ENCODE measurements around the gene CWC25. TPM values are rescaled to one million over a fixed set of nuclear protein-coding genes. Genes with fewer than 3 reads are reported as not detected.

CWC25 gene
- polyA plus RNA-seq, 4 donors = 12.6 to 61.1 (median 32.6) TPM

GRCh38 chr17:38825762-38826247 is 684 bp upstream of the CWC25 start:
- WGBS, 3 donors = 92 to 96% (median 94%) methylated on average over 17 of the region's 17 CpGs
- Histone ChIP-seq H3K27ac (ENCODE audit: low read depth in 1 of 3, low read length in 2 of 3) (peak overlapping the region; percentile 94 to 99 (median 95)), H3K27me3 (ENCODE audit: control insufficient read depth in 3 of 3, insufficient read depth in 3 of 3, low read length in 3 of 3) (no peaks in the 10 kb centered on the region), H3K4me1 (ENCODE audit: control insufficient read depth in 3 of 3, insufficient read depth in 2 of 3, low read depth in 1 of 3, low read length in 2 of 3) (peaks cover 0 to 9% (median 3%) of the 10 kb centered on the region in 3 donors), H3K4me3 (ENCODE audit: low read depth in 1 of 3, low read length in 3 of 3) (peak overlapping the region in 2 of 3 donors; percentile 93 to 96), H3K36me3 (ENCODE audit: control insufficient read depth in 3 of 3, insufficient read depth in 2 of 3, low read depth in 1 of 3, low read length in 3 of 3) (peaks cover 0 to 15% (median 2%) of the 10 kb centered on the region in 3 donors), H3K9me3 (ENCODE audit: control insufficient read depth in 2 of 2, insufficient read depth in 1 of 2, low read depth in 1 of 2, low read length in 1 of 2) (no peaks in the 10 kb centered on the region)
- DNase-seq = no peak
- no peak for FAIRE-seq

GRCh38 chr17:38815576-38816193 is 9.4 kb downstream of the CWC25 start:
- Histone ChIP-seq H3K27ac (ENCODE audit: low read depth in 1 of 3, low read length in 2 of 3) (no peak overlapping the region), H3K27me3 (ENCODE audit: control insufficient read depth in 3 of 3, insufficient read depth in 3 of 3, low read length in 3 of 3) (no peaks in the 10 kb centered on the region), H3K4me1 (ENCODE audit: control insufficient read depth in 3 of 3, insufficient read depth in 2 of 3, low read depth in 1 of 3, low read length in 2 of 3) (peaks cover 0 to 4% (median 0%) of the 10 kb centered on the region in 3 donors), H3K9me3 (ENCODE audit: control insufficient read depth in 2 of 2, insufficient read depth in 1 of 2, low read depth in 1 of 2, low read length in 1 of 2) (no peaks in the 10 kb centered on the region), H3K4me3 (ENCODE audit: low read depth in 1 of 3, low read length in 3 of 3) (no peak overlapping the region), H3K36me3 (ENCODE audit: control insufficient read depth in 3 of 3, insufficient read depth in 2 of 3, low read depth in 1 of 3, low read length in 3 of 3) (peaks cover 6 to 79% (median 23%) of the 10 kb centered on the region in 3 donors)
- DNase-seq (no peak), FAIRE-seq (no peak)
- 68 to 78% (median 74%) methylated on average over 8 of the region's 8 CpGs for WGBS, 3 donors

GRCh38 chr17:38809828-38810227 is 15.3 kb downstream of the CWC25 start:
- Histone ChIP-seq H3K9me3 (ENCODE audit: control insufficient read depth in 2 of 2, insufficient read depth in 1 of 2, low read depth in 1 of 2, low read length in 1 of 2) (no peaks in the 10 kb centered on the region), H3K36me3 (ENCODE audit: control insufficient read depth in 3 of 3, insufficient read depth in 2 of 3, low read depth in 1 of 3, low read length in 3 of 3) (peaks cover 13 to 91% (median 35%) of the 10 kb centered on the region in 3 donors), H3K4me3 (ENCODE audit: low read depth in 1 of 3, low read length in 3 of 3) (no peak overlapping the region), H3K4me1 (ENCODE audit: control insufficient read depth in 3 of 3, insufficient read depth in 2 of 3, low read depth in 1 of 3, low read length in 2 of 3) (peaks cover 0 to 4% (median 0%) of the 10 kb centered on the region in 3 donors), H3K27me3 (ENCODE audit: control insufficient read depth in 3 of 3, insufficient read depth in 3 of 3, low read length in 3 of 3) (no peaks in the 10 kb centered on the region), H3K27ac (ENCODE audit: low read depth in 1 of 3, low read length in 2 of 3) (no peak overlapping the region)
- WGBS, 3 donors = 95 to 96% (median 96%) methylated on average over 7 of the region's 7 CpGs
- no peak for FAIRE-seq
- no peak for DNase-seq

GRCh38 chr17:38800237-38800760 is 24.8 kb downstream of the CWC25 start:
- no peaks in the 10 kb centered on the region for H3K27me3 ChIP-seq (ENCODE audit: control insufficient read depth in 3 of 3, insufficient read depth in 3 of 3, low read length in 3 of 3)
- no peak for FAIRE-seq
- peaks cover 11 to 31% (median 12%) of the 10 kb centered on the region in 3 donors for H3K4me1 ChIP-seq (ENCODE audit: control insufficient read depth in 3 of 3, insufficient read depth in 2 of 3, low read depth in 1 of 3, low read length in 2 of 3)
- no peak for DNase-seq
- H3K27ac ChIP-seq (ENCODE audit: low read depth in 1 of 3, low read length in 2 of 3) = peak overlapping the region; percentile 94 to 99 (median 96)
- H3K4me3 ChIP-seq (ENCODE audit: low read depth in 1 of 3, low read length in 3 of 3) = peak overlapping the region; percentile 53 to 88 (median 78)
- peaks cover 10 to 28% (median 10%) of the 10 kb centered on the region in 3 donors for H3K36me3 ChIP-seq (ENCODE audit: control insufficient read depth in 3 of 3, insufficient read depth in 2 of 3, low read depth in 1 of 3, low read length in 3 of 3)
- 16 to 22% (median 18%) methylated on average over 14 of the region's 14 CpGs for WGBS, 3 donors
- no peaks in the 10 kb centered on the region for H3K9me3 ChIP-seq (ENCODE audit: control insufficient read depth in 2 of 2, insufficient read depth in 1 of 2, low read depth in 1 of 2, low read length in 1 of 2)

GRCh38 chr17:38799501-38800236 is 25.5 kb downstream of the CWC25 start, which contains the start of gene PIP4K2B:
Gene PIP4K2B (minus strand): TSS chr17:38799556. CDS start chr17:38799424, 132 bp downstream.
- H3K4me3 ChIP-seq (ENCODE audit: low read depth in 1 of 3, low read length in 3 of 3) = peak within 1 kb of the TSS; percentile 67 to 88 (median 78)
- no peaks in the 10 kb centered on the region for H3K9me3 ChIP-seq (ENCODE audit: control insufficient read depth in 2 of 2, insufficient read depth in 1 of 2, low read depth in 1 of 2, low read length in 1 of 2)
- DNase-seq (peak; percentile 97 to 99), FAIRE-seq (no peak)
- peaks cover 10 to 28% (median 10%) of the 10 kb centered on the region in 3 donors for H3K36me3 ChIP-seq (ENCODE audit: control insufficient read depth in 3 of 3, insufficient read depth in 2 of 3, low read depth in 1 of 3, low read length in 3 of 3)
- 1 to 2% (median 1%) methylated on average over 38 to 76 of the region's 76 CpGs for WGBS, 3 donors
- peak within 1 kb of the TSS; percentile 94 to 99 (median 96) for H3K27ac ChIP-seq (ENCODE audit: low read depth in 1 of 3, low read length in 2 of 3)
- no peaks in the 10 kb centered on the region for H3K27me3 ChIP-seq (ENCODE audit: control insufficient read depth in 3 of 3, insufficient read depth in 3 of 3, low read length in 3 of 3)
- peaks cover 11 to 31% (median 12%) of the 10 kb centered on the region in 3 donors for H3K4me1 ChIP-seq (ENCODE audit: control insufficient read depth in 3 of 3, insufficient read depth in 2 of 3, low read depth in 1 of 3, low read length in 2 of 3)

- peak in 1 of 2 donors; percentile 51 for DNase-seq
- peaks cover 9 to 25% (median 9%) of the 10 kb centered on the region in 3 donors for H3K36me3 ChIP-seq (ENCODE audit: control insufficient read depth in 3 of 3, insufficient read depth in 2 of 3, low read depth in 1 of 3, low read length in 3 of 3)
- peak overlapping the region; percentile 38 to 90 (median 76) for H3K27ac ChIP-seq (ENCODE audit: low read depth in 1 of 3, low read length in 2 of 3)
- no peaks in the 10 kb centered on the region for H3K27me3 ChIP-seq (ENCODE audit: control insufficient read depth in 3 of 3, insufficient read depth in 3 of 3, low read length in 3 of 3)
- no peaks in the 10 kb centered on the region for H3K9me3 ChIP-seq (ENCODE audit: control insufficient read depth in 2 of 2, insufficient read depth in 1 of 2, low read depth in 1 of 2, low read length in 1 of 2)
- peak overlapping the region; percentile 67 to 88 (median 78) for H3K4me3 ChIP-seq (ENCODE audit: low read depth in 1 of 3, low read length in 3 of 3)
- no peak for FAIRE-seq
- peaks cover 11 to 31% (median 12%) of the 10 kb centered on the region in 3 donors for H3K4me1 ChIP-seq (ENCODE audit: control insufficient read depth in 3 of 3, insufficient read depth in 2 of 3, low read depth in 1 of 3, low read length in 2 of 3)
- 0 to 1% (median 0%) methylated on average over 34 to 53 of the region's 53 CpGs for WGBS, 3 donors
Observed at GRCh38 chr17:38798614-38799500, 26.3 kb downstream of the CWC25 start.

- peaks cover 7 to 22% (median 9%) of the 10 kb centered on the region in 3 donors for H3K36me3 ChIP-seq (ENCODE audit: control insufficient read depth in 3 of 3, insufficient read depth in 2 of 3, low read depth in 1 of 3, low read length in 3 of 3)
- H3K27me3 ChIP-seq (ENCODE audit: control insufficient read depth in 3 of 3, insufficient read depth in 3 of 3, low read length in 3 of 3) = no peaks in the 10 kb centered on the region
- H3K4me1 ChIP-seq (ENCODE audit: control insufficient read depth in 3 of 3, insufficient read depth in 2 of 3, low read depth in 1 of 3, low read length in 2 of 3) = peaks cover 11 to 31% (median 12%) of the 10 kb centered on the region in 3 donors
- no peak for DNase-seq
- 78 to 86% (median 86%) methylated on average over 6 of the region's 6 CpGs for WGBS, 3 donors
- FAIRE-seq = no peak
- H3K27ac ChIP-seq (ENCODE audit: low read depth in 1 of 3, low read length in 2 of 3) = peak overlapping the region in 2 of 3 donors; percentile 7 to 76
- peak overlapping the region in 2 of 3 donors; percentile 67 to 78 for H3K4me3 ChIP-seq (ENCODE audit: low read depth in 1 of 3, low read length in 3 of 3)
- no peaks in the 10 kb centered on the region for H3K9me3 ChIP-seq (ENCODE audit: control insufficient read depth in 2 of 2, insufficient read depth in 1 of 2, low read depth in 1 of 2, low read length in 1 of 2)
Observed at GRCh38 chr17:38797828-38798227, 27.3 kb downstream of the CWC25 start.
